ENCODE results near the gene CFP. TPM values are rescaled to one million over a fixed set of nuclear protein-coding genes. Genes with fewer than 3 reads are reported as not detected.

Gene CFP
- total RNA-seq, 2 donors from 2014 or later, result 0.09 to 2.9 TPM

- no peaks in the 10 kb centered on the region for H3K36me3 ChIP-seq
- H3K4me3 ChIP-seq, result no peak overlapping the region
- TF ChIP-seq POLR2A (IDR thresholded peaks at IDR 0.05), result no peak
- no peak for TF ChIP-seq CTCF (IDR thresholded peaks at IDR 0.05)
- TF ChIP-seq POLR2AphosphoS5 (IDR thresholded peaks at IDR 0.05), result no peak
- no peaks in the 10 kb centered on the region for H3K9me3 ChIP-seq
- no peak for DNase-seq (ENCODE audit: low spot score)
- intact Hi-C loops (cut with DNase I), result no loop called here
- H3K4me1 ChIP-seq (replicated peaks), result no peaks in the 10 kb centered on the region
- 80% methylated on average over 11 of the region's 16 CpGs for WGBS
- H3K27ac ChIP-seq, result no peak overlapping the region
- no peaks in the 10 kb centered on the region for H3K27me3 ChIP-seq (replicated peaks; ENCODE audit: insufficient read depth)
These were observed 41.6 kb downstream of the CFP start for GRCh38 chrX:47587906-47588735.

GRCh38 chrX:47587091-47587891, 42.4 kb downstream of the CFP start:
- intact Hi-C loops (cut with DNase I), result no loop called here
- no peak overlapping the region for H3K27ac ChIP-seq
- 69% methylated on average over 4 of the region's 4 CpGs for WGBS

GRCh38 chrX:47586043-47586787, 43.5 kb downstream of the CFP start:
- WGBS, result 60% methylated on average over 7 of the region's 11 CpGs
- Histone ChIP-seq H3K4me1 (replicated peaks) (no peaks in the 10 kb centered on the region), H3K27ac (no peak overlapping the region), H3K36me3 (no peaks in the 10 kb centered on the region), H3K4me3 (no peak overlapping the region), H3K9me3 (no peaks in the 10 kb centered on the region), H3K27me3 (replicated peaks; ENCODE audit: insufficient read depth) (no peaks in the 10 kb centered on the region)
- intact Hi-C loops (cut with DNase I), result no loop called here
- no peak for DNase-seq (ENCODE audit: low spot score)
- TF ChIP-seq CTCF (IDR thresholded peaks at IDR 0.05) (no peak), POLR2A (IDR thresholded peaks at IDR 0.05) (no peak), POLR2AphosphoS5 (IDR thresholded peaks at IDR 0.05) (no peak)

More at GRCh38 chrX:47587091-47587891, 42.4 kb downstream of the CFP start:
- no peaks in the 10 kb centered on the region for H3K9me3 ChIP-seq
- no peak for DNase-seq (ENCODE audit: low spot score)
- TF ChIP-seq POLR2A (IDR thresholded peaks at IDR 0.05) (no peak), CTCF (IDR thresholded peaks at IDR 0.05) (no peak), POLR2AphosphoS5 (IDR thresholded peaks at IDR 0.05) (no peak)
- H3K36me3 ChIP-seq, result no peaks in the 10 kb centered on the region
- no peaks in the 10 kb centered on the region for H3K27me3 ChIP-seq (replicated peaks; ENCODE audit: insufficient read depth)
- H3K4me1 ChIP-seq (replicated peaks), result no peaks in the 10 kb centered on the region
- no peak overlapping the region for H3K4me3 ChIP-seq

GRCh38 chrX:47585273-47585672, 44.5 kb downstream of the CFP start:
- H3K9me3 ChIP-seq, result no peaks in the 10 kb centered on the region
- no peaks in the 10 kb centered on the region for H3K27me3 ChIP-seq (replicated peaks; ENCODE audit: insufficient read depth)
- TF ChIP-seq POLR2AphosphoS5 (IDR thresholded peaks at IDR 0.05) (no peak), CTCF (IDR thresholded peaks at IDR 0.05) (no peak), POLR2A (IDR thresholded peaks at IDR 0.05) (no peak)
- no peaks in the 10 kb centered on the region for H3K4me1 ChIP-seq (replicated peaks)
- no peak overlapping the region for H3K4me3 ChIP-seq
- intact Hi-C loops (cut with DNase I), result no loop called here
- DNase-seq (ENCODE audit: low spot score), result no peak
- no peaks in the 10 kb centered on the region for H3K36me3 ChIP-seq
- 82% methylated on average over 13 of the region's 16 CpGs for WGBS
- no peak overlapping the region for H3K27ac ChIP-seq

Data from prostate gland (tissue), 2 donors.